OCI-LY7 (cell line): Measurements from ENCODE around the gene ADGRD1. TPM values are rescaled to one million over a fixed set of nuclear protein-coding genes. Genes with fewer than 3 reads are reported as not detected.

Experiments used
- BruUV-seq: library from RNA; stranded (reverse); fragments of 400-500 nt; replicated peaks from 2 replicates; lab custom pipeline; 2021; lab: Mats Ljungman, UMichigan
- CTCF ChIA-PET: fragments of 300-600 bp; sonication (Branson Sonifier 250); formaldehyde crosslinking; loops from one replicate; lab custom pipeline; 2022; ENCODE audit warnings: antibody characterized with exemption; ENCODE audit not compliant: unreplicated experiment; lab: Charles Lee
- POLR2A ChIA-PET: fragments of 300-600 bp; sonication (Branson Sonifier 250); formaldehyde crosslinking; loops from one replicate; lab custom pipeline; 2022; ENCODE audit warnings: antibody characterized with exemption; lab: Charles Lee
- DNase-seq: peaks from one replicate; pipeline ENCODE4 v3.0.0-alpha.2; 2015; ENCODE audit warnings: low spot score
- H2AFZ ChIP-seq: fragments of 200-600 bp; sonication (generic), shearing (Covaris generic); 2 replicates; pipeline ENCODE4 v1.6.1; 2014; ENCODE audit warnings: mild to moderate bottlenecking, antibody characterized with exemption, low read length, moderate library complexity
- H3K27ac ChIP-seq: fragments of 200-600 bp; sonication (generic); 2 replicates; pipeline ENCODE4 v1.5.1; 2014; ENCODE audit warnings: mixed run types, low read depth, mild to moderate bottlenecking, moderate library complexity, low read length, inconsistent platforms; ENCODE audit not compliant: poor library complexity, severe bottlenecking
- H3K36me3 ChIP-seq: fragments of 200-600 bp; sonication (generic); 2 replicates; pipeline ENCODE4 v1.6.1; 2014; ENCODE audit warnings: mild to moderate bottlenecking, antibody characterized with exemption, low read length, moderate library complexity, mixed read lengths; ENCODE audit not compliant: insufficient read depth
- H3K4me1 ChIP-seq: fragments of 200-600 bp; sonication (generic); 2 replicates; pipeline ENCODE4 v1.5.1; 2014; ENCODE audit warnings: mild to moderate bottlenecking, low read length; ENCODE audit not compliant: insufficient read depth, poor library complexity, severe bottlenecking
- H3K4me2 ChIP-seq: fragments of 200-600 bp; sonication (generic); 2 replicates; pipeline ENCODE4 v1.6.1; 2014; ENCODE audit warnings: mild to moderate bottlenecking, low read length
- H3K4me3 ChIP-seq: fragments of 200-600 bp; sonication (generic); 2 replicates; pipeline ENCODE4 v1.5.1; 2014; ENCODE audit warnings: mild to moderate bottlenecking, low read depth, low read length; ENCODE audit not compliant: poor library complexity, severe bottlenecking
- H3K79me2 ChIP-seq: fragments of 200-600 bp; sonication (generic); 2 replicates; pipeline ENCODE4 v1.6.1; 2016; ENCODE audit warnings: low read depth, mild to moderate bottlenecking, low read length, moderate library complexity, mixed read lengths; ENCODE audit not compliant: insufficient read depth
- H3K9me2 ChIP-seq: fragments of 200-600 bp; sonication (generic); 2 replicates; pipeline ENCODE4 v1.6.1; 2016; ENCODE audit warnings: mild to moderate bottlenecking, low read length, mixed read lengths; ENCODE audit not compliant: insufficient read depth
- H3K9me3 ChIP-seq: fragments of 200-600 bp; sonication (generic); 2 replicates; pipeline ENCODE4 v1.6.1; 2014; ENCODE audit warnings: mild to moderate bottlenecking, mixed run types, low read length, mixed read lengths
- H4K20me1 ChIP-seq: fragments of 200-600 bp; sonication (generic); 2 replicates; pipeline ENCODE4 v1.6.1; 2014; ENCODE audit warnings: mild to moderate bottlenecking, antibody characterized with exemption, low read length, moderate library complexity, mixed read lengths; ENCODE audit not compliant: insufficient read depth
- EZH2phosphoT487 ChIP-seq: fragments of 200-600 bp; sonication (generic); IDR thresholded peaks from 2 replicates; pipeline ENCODE4 v1.6.1; 2018; ENCODE audit warnings: low read depth, borderline replicate concordance, mild to moderate bottlenecking, mixed run types, antibody characterized with exemption, low read length, moderate library complexity, mixed read lengths
- intact Hi-C: fragments of 100-400 bp; cut with micrococcal nuclease; formaldehyde crosslinking; loops from one replicate; pipeline ENCODE4 v1.10.0; 2022; ENCODE audit not compliant: unreplicated experiment
- total RNA-seq, 2 experiments: library from RNA; depleted of rRNA in 1 of 2; stranded (reverse); fragments of >200 nt in 1 of 2; shearing (Covaris generic) in 1 of 2; gene quantifications; 2 replicates each; pipeline ENCODE4 v1.2.3, GENCODE V29; 2014 to 2022
- TF ChIP-seq, protein P1 (sequence below): fragments of 200-600 bp; sonication (generic); conservative IDR thresholded peaks from 2 replicates; pipeline ENCODE4 v1.5.1; 2014; ENCODE audit warnings: mild to moderate bottlenecking, antibody characterized with exemption, low read length, moderate library complexity, mixed read lengths

The ADGRD1 gene
- total RNA-seq, 2 experiments from 2014 or later = 1.0 to 1.7 TPM

DNA sequence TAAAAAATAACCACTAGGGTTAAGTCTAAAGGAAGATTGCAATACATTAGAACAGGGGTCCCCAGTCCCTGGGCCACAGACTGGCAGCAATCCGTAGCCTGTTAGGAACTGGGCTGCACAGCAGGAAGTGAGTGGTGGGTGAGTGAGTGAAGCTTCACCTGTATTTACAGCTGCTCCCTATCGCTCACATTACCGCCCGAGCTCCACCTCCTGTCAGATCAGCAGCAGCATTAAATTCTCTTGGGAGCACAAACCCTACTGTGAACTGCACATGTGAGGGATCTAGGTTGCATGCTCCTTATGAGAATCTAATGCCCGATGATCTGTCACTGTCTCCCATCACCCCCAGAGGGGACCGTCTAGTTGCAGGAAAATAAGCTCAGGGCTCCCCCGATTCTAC is 15.5 kb downstream of the ADGRD1 start:
- Histone ChIP-seq H3K36me3 (no peaks in the 10 kb centered on the region), H3K4me2 (peak overlapping the region; percentile 57), H2AFZ (peak overlapping the region; percentile 3; the same call in 1 of the 2 replicates), H3K79me2 (no peaks in the 10 kb centered on the region), H4K20me1 (no peaks in the 10 kb centered on the region), H3K9me3 (peaks cover 4% of the 10 kb centered on the region; the same call in 1 of the 2 replicates), H3K4me1 (peaks cover 47% of the 10 kb centered on the region), H3K27ac (peak overlapping the region; percentile 29), H3K4me3 (no peak overlapping the region), H3K9me2 (no peaks in the 10 kb centered on the region)
- DNase-seq = peak; percentile 79
- TF ChIP-seq, protein P1, sequence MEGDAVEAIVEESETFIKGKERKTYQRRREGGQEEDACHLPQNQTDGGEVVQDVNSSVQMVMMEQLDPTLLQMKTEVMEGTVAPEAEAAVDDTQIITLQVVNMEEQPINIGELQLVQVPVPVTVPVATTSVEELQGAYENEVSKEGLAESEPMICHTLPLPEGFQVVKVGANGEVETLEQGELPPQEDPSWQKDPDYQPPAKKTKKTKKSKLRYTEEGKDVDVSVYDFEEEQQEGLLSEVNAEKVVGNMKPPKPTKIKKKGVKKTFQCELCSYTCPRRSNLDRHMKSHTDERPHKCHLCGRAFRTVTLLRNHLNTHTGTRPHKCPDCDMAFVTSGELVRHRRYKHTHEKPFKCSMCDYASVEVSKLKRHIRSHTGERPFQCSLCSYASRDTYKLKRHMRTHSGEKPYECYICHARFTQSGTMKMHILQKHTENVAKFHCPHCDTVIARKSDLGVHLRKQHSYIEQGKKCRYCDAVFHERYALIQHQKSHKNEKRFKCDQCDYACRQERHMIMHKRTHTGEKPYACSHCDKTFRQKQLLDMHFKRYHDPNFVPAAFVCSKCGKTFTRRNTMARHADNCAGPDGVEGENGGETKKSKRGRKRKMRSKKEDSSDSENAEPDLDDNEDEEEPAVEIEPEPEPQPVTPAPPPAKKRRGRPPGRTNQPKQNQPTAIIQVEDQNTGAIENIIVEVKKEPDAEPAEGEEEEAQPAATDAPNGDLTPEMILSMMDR = no peak; the same call in 1 of the 2 replicates
- no peak for TF ChIP-seq EZH2phosphoT487
- intact Hi-C loops = no loop called here
- BruUV-seq = no TSS peak
- CTCF ChIA-PET = no interaction called here
- POLR2A ChIA-PET = interaction anchor here (1.3 to 1.6 kb wide), 2 partner anchors 16 to 19 kb away, joined by 3 read pairs; no protein-coding TSS in a partner anchor

DNA sequence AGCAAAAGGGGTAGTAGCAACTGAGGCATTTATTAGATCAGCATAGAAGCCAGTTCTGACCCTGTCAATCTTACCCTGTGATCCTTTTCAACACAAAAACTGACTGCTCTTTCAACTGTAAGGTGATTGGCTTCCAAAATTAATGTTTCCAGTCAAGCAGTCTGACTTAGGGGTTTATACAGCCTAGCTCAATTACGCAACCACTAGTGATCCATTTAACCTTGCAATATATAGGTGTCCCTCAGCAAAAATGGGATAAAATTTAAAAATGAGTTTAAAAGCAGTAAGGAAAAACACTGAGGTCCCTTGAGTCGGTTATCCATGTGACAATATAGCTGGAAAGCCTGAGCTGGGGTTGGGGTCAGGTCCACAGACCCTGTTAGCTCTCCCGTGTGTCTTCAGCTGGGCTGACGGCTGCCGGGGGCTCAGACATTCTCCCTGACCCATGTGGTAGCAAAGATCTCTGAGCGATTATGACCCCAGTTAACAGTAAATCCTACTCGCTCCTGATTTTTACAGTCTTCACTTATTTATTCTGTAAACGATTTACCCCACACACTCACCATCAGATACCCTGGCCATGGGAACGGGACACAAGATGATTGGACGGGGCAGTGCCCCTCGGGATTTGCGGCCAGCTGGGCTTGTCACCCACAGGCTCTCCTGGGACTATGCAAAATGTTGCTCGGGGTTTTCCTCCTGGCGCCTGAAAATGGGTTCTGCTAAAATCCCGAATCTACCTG is 16.6 kb downstream of the ADGRD1 start:
- no TSS peak for BruUV-seq
- intact Hi-C loops = no loop called here
- Histone ChIP-seq H3K4me2 (peak overlapping the region; percentile 57), H3K4me1 (peaks cover 47% of the 10 kb centered on the region), H3K9me2 (no peaks in the 10 kb centered on the region), H3K79me2 (no peaks in the 10 kb centered on the region), H3K4me3 (peak overlapping the region; percentile 27), H2AFZ (peak overlapping the region; percentile 57), H3K9me3 (peaks cover 4% of the 10 kb centered on the region; the same call in 1 of the 2 replicates), H3K36me3 (no peaks in the 10 kb centered on the region), H3K27ac (peak overlapping the region; percentile 10), H4K20me1 (no peaks in the 10 kb centered on the region)
- TF ChIP-seq EZH2phosphoT487 = no peak
- TF ChIP-seq, protein P1 = no peak
- ChIA-PET POLR2A (interaction anchor here (0.6 to 1.6 kb wide), 5 partner anchors 9 to 135 kb away, joined by 3 to 5 read pairs (median 3); no protein-coding TSS in a partner anchor), CTCF (interaction anchor here (1.0 kb wide), 1 partner anchor 9 kb away, joined by 4 read pairs; no protein-coding TSS in a partner anchor)
- DNase-seq = peak; percentile 66

DNA sequence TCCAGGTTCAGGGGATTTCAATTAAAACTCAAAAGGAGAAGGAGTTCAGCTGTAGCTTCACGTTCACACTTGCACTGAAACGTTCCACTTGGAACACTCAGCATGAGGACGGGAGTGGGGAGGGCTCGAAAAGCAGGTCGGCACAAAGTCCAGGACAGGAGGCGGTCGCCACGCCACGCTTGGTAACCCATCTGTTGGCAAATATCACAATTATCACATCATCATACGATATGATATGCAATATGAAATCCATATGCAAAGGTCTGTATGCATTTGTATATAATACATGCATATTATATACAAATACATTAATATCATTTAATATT is 17.2 kb downstream of the ADGRD1 start:
- no peak for DNase-seq
- H3K27ac ChIP-seq = no peak overlapping the region
- H3K9me2 ChIP-seq = no peaks in the 10 kb centered on the region
- no peaks in the 10 kb centered on the region for H4K20me1 ChIP-seq
- TF ChIP-seq EZH2phosphoT487 = no peak
- TF ChIP-seq, protein P1 = no peak
- peaks cover 42% of the 10 kb centered on the region for H3K4me1 ChIP-seq
- H3K9me3 ChIP-seq = peaks cover 4% of the 10 kb centered on the region; the same call in 1 of the 2 replicates
- ChIA-PET POLR2A (interaction anchor here (0.6 to 1.6 kb wide), 3 partner anchors 18 to 135 kb away, joined by 3 read pairs; no protein-coding TSS in a partner anchor), CTCF (no interaction called here)
- peak overlapping the region; percentile 57 for H3K4me2 ChIP-seq
- H3K4me3 ChIP-seq = peak overlapping the region; percentile 27
- H3K36me3 ChIP-seq = no peaks in the 10 kb centered on the region
- intact Hi-C loops = no loop called here
- BruUV-seq = no TSS peak
- no peaks in the 10 kb centered on the region for H3K79me2 ChIP-seq
- peak overlapping the region; percentile 57 for H2AFZ ChIP-seq
